Caco-2 (cell line): ENCODE results near the gene ENTPD7. TPM values are rescaled to one million over a fixed set of nuclear protein-coding genes. Genes with fewer than 3 reads are reported as not detected.

Experiments used
- BruUV-seq: library from RNA; stranded (reverse); fragments of 400-500 nt; replicated peaks from 2 replicates; lab custom pipeline; 2021; lab: Mats Ljungman, UMichigan
- CTCF ChIA-PET: fragments of 300-600 bp; sonication (Branson Sonifier 250); formaldehyde crosslinking; loops from one replicate; lab custom pipeline; 2022; ENCODE audit warnings: antibody characterized with exemption; lab: Charles Lee
- POLR2A ChIA-PET: fragments of 300-600 bp; sonication (Branson Sonifier 250); formaldehyde crosslinking; loops from one replicate; lab custom pipeline; 2022; ENCODE audit warnings: antibody characterized with exemption; lab: Charles Lee
- DNase-seq, 2 experiments: peaks; one replicate each; pipeline versions ENCODE4 v3.0.0 to v3.0.0-alpha.2; 2020 to 2022
- H3K27me3 ChIP-seq: replicated peaks from 2 replicates; pipeline ENCODE4 v1.6.0; 2011; ENCODE audit warnings: low read length; ENCODE audit not compliant: control insufficient read depth, insufficient read depth
- H3K36me3 ChIP-seq: 2 replicates; pipeline ENCODE4 v1.5.1; 2011; ENCODE audit warnings: low read length; ENCODE audit not compliant: control insufficient read depth, insufficient read depth
- H3K4me1 ChIP-seq: fragments of 250-450 bp; sonication (Bioruptor Pico); 2 replicates; pipeline ENCODE4 v1.5.1; 2020; ENCODE audit warnings: mild to moderate bottlenecking
- H3K4me3 ChIP-seq: 2 replicates; pipeline ENCODE4 v1.5.1; 2011; ENCODE audit warnings: low read depth, mild to moderate bottlenecking, control low read depth, low read length
- H3K9me3 ChIP-seq: fragments of 250-450 bp; sonication (Bioruptor Pico); 2 replicates; pipeline ENCODE4 v1.5.1; 2020; ENCODE audit warnings: mild to moderate bottlenecking, moderate library complexity
- H3K27ac Mint-ChIP-seq: one replicate; pipeline ENCODE4 v1.8.0; 2022; ENCODE audit warnings: mixed read lengths; ENCODE audit not compliant: unreplicated experiment
- H3K27me3 Mint-ChIP-seq: one replicate; pipeline ENCODE4 v1.8.0; 2022; ENCODE audit warnings: mixed read lengths; ENCODE audit not compliant: insufficient read depth, unreplicated experiment
- H3K36me3 Mint-ChIP-seq: one replicate; pipeline ENCODE4 v1.8.0; 2022; ENCODE audit warnings: mild to moderate bottlenecking, mixed read lengths; ENCODE audit not compliant: insufficient read depth, unreplicated experiment
- H3K4me1 Mint-ChIP-seq: one replicate; pipeline ENCODE4 v1.8.0; 2022; ENCODE audit warnings: low read depth, mixed read lengths; ENCODE audit not compliant: unreplicated experiment
- H3K4me3 Mint-ChIP-seq: one replicate; pipeline ENCODE4 v1.8.0; 2022; ENCODE audit warnings: mild to moderate bottlenecking, moderate library complexity, mixed read lengths; ENCODE audit not compliant: unreplicated experiment
- H3K9me3 Mint-ChIP-seq: one replicate; pipeline ENCODE4 v1.8.0; 2022; ENCODE audit warnings: mixed read lengths; ENCODE audit not compliant: unreplicated experiment
- CTCF ChIP-seq, 2 experiments: fragments of 200-600 bp in 1 of 2; IDR thresholded peaks; 1 replicate in 1 of 2; 2 replicates in 1 of 2; pipeline versions ENCODE4 v1.5.1 to v1.8.0; 2011 to 2022; ENCODE audit warnings: antibody characterized with exemption in 1 of 2, control low read depth in 1 of 2, inconsistent platforms in 1 of 2, low read depth in 1 of 2, low read length in 1 of 2, mild to moderate bottlenecking in 1 of 2, moderate library complexity in 1 of 2; ENCODE audit not compliant: insufficient read depth in 1 of 2, severe bottlenecking in 1 of 2, unreplicated experiment in 1 of 2
- intact Hi-C: fragments of 100-400 bp; cut with micrococcal nuclease; formaldehyde crosslinking; loops from one replicate; pipeline ENCODE4 v1.10.0; 2022; ENCODE audit not compliant: unreplicated experiment
- total RNA-seq: library from RNA; stranded (reverse); gene quantifications from 2 replicates; pipeline ENCODE4 v1.2.3, GENCODE V29; 2022

ENTPD7 gene
- total RNA-seq, 1 experiment from 2014 or later: 36.0 TPM

DNA sequence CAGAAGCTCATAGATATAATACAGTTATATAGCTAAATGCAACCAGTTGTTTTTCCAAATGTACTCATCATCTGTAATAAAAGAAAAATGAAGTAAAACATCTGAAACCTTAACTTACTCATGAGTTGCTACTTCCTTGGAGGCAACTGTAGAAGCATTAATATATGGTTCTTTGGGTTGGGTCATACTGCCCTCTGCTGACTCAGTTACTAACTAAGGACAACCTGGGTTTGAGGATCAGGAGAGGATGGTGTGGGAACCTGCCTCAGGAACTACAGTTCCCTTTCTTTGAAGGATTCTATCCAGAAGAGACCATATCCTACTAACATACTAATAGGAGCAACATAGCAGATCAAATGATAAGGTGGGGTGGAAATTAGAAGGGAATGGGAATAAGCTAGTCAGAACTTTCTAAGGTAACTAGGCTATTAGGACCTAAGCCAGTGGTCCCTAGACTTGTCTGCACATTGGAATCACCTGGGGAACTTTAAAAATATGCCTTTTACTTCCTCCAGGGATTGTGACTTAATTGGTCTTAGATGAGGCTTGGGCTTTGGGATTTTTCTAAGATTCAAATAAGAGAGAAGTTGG lies 51.9 kb downstream of the ENTPD7 start:
- no peak overlapping the region for H3K4me3 ChIP-seq
- H3K27me3 ChIP-seq: no peaks in the 10 kb centered on the region
- H3K9me3 ChIP-seq: no peaks in the 10 kb centered on the region
- H3K4me1 ChIP-seq: no peaks in the 10 kb centered on the region
- Mint-ChIP-seq H3K4me1 (peaks cover 8% of the 10 kb centered on the region), H3K27me3 (no peaks in the 10 kb centered on the region), H3K27ac (no peak overlapping the region), H3K4me3 (no peak overlapping the region), H3K9me3 (no peaks in the 10 kb centered on the region), H3K36me3 (peaks cover 81% of the 10 kb centered on the region)
- BruUV-seq: no TSS peak
- POLR2A ChIA-PET: no interaction called here
- CTCF ChIA-PET: interaction anchor here (0.6 to 0.8 kb wide), 2 partner anchors 9 to 81 kb away, joined by 3 to 4 read pairs; no protein-coding TSS in a partner anchor
- H3K36me3 ChIP-seq: peaks cover 3% of the 10 kb centered on the region
- peak; percentile 41 to 73 for TF ChIP-seq CTCF (IDR thresholded peaks at IDR 0.05; ENCODE audit: insufficient read depth in 1 of 2, low read depth in 1 of 2, low read length in 1 of 2, severe bottlenecking in 1 of 2, unreplicated experiment in 1 of 2)
- DNase-seq: peak in 1 of 2 experiments; percentile 65
- intact Hi-C loops: loop anchor here (1.0 kb wide), 3 partner anchors 28 to 151 kb away; no protein-coding TSS in a partner anchor

DNA sequence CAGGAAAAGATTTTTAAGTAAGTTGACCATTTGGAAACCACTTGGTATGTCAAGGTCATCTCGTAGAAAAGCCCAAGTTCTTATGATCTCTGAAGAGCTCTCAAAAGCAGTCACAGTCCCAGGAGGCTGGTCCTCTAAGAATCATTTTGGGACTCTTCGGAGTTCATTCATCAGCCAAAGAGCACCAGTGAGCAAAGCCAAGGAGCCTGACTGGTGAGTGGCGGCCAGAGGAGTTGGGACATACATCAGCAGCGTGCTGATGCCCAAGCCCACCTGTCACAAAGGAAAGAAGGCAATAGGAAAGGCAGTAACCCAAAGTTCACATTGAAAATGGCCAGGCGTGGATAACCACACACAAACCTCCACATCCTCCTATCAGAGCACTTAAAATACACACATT lies 55.1 kb downstream of the ENTPD7 start:
- H3K4me1 ChIP-seq: no peaks in the 10 kb centered on the region
- no peak for DNase-seq
- Mint-ChIP-seq H3K4me3 (no peak overlapping the region), H3K9me3 (no peaks in the 10 kb centered on the region), H3K36me3 (peaks cover 87% of the 10 kb centered on the region), H3K27ac (no peak overlapping the region), H3K4me1 (no peaks in the 10 kb centered on the region), H3K27me3 (no peaks in the 10 kb centered on the region)
- H3K27me3 ChIP-seq: no peaks in the 10 kb centered on the region
- ChIA-PET POLR2A (no interaction called here), CTCF (interaction anchor here (1.0 kb wide), 1 partner anchor 84 kb away, joined by 8 read pairs; no protein-coding TSS in a partner anchor)
- H3K36me3 ChIP-seq: peaks cover 4% of the 10 kb centered on the region
- no peaks in the 10 kb centered on the region for H3K9me3 ChIP-seq
- intact Hi-C loops: no loop called here
- H3K4me3 ChIP-seq: no peak overlapping the region
- no TSS peak for BruUV-seq
- TF ChIP-seq CTCF (IDR thresholded peaks at IDR 0.05; ENCODE audit: insufficient read depth in 1 of 2, low read depth in 1 of 2, low read length in 1 of 2, severe bottlenecking in 1 of 2, unreplicated experiment in 1 of 2): no peak

GRCh38 chr10:99720387-99720786 lies 61.1 kb downstream of the ENTPD7 start:
- H3K27me3 ChIP-seq: no peaks in the 10 kb centered on the region
- H3K4me3 ChIP-seq: no peak overlapping the region
- peaks cover 83% of the 10 kb centered on the region for H3K36me3 Mint-ChIP-seq
- TF ChIP-seq CTCF (IDR thresholded peaks at IDR 0.05; ENCODE audit: insufficient read depth in 1 of 2, low read depth in 1 of 2, low read length in 1 of 2, severe bottlenecking in 1 of 2, unreplicated experiment in 1 of 2): no peak
- CTCF ChIA-PET: no interaction called here
- peaks cover 2% of the 10 kb centered on the region; the same call in 1 of the 2 replicates for H3K36me3 ChIP-seq
- POLR2A ChIA-PET: interaction anchor here (0.6 kb wide), 1 partner anchor 38 kb away, joined by 5 read pairs; no protein-coding TSS in a partner anchor
- no TSS peak for BruUV-seq
- H3K4me1 ChIP-seq: no peaks in the 10 kb centered on the region
- intact Hi-C loops: no loop called here
- no peak overlapping the region for H3K4me3 Mint-ChIP-seq
- H3K27ac Mint-ChIP-seq: no peak overlapping the region
- H3K9me3 Mint-ChIP-seq: no peaks in the 10 kb centered on the region
- H3K4me1 Mint-ChIP-seq: peaks cover 6% of the 10 kb centered on the region
- no peak for DNase-seq
- no peaks in the 10 kb centered on the region for H3K9me3 ChIP-seq
- H3K27me3 Mint-ChIP-seq: no peaks in the 10 kb centered on the region
